Mesendoderm (in vitro differentiated cells): Measurements from ENCODE around the gene CACNA1C.
A peak's percentile ranks its signal among the peaks of the same experiment; 100 is the strongest.

Experiments
- DNase-seq: peaks from one replicate; pipeline ENCODE4 v3.0.0; 2013
- H2AK5ac ChIP-seq: 2 replicates; pipeline ENCODE4 v1.6.1; 2013; ENCODE audit warnings: low read length, inconsistent platforms
- H2BK120ac ChIP-seq: 2 replicates; pipeline ENCODE4 v1.6.1; 2013; ENCODE audit warnings: low read depth, mild to moderate bottlenecking, low read length, moderate library complexity, mixed read lengths
- H2BK15ac ChIP-seq: replicated peaks from 2 replicates; pipeline ENCODE4 v1.6.1; 2013; ENCODE audit warnings: low read depth, mild to moderate bottlenecking, moderate library complexity
- H2BK5ac ChIP-seq: 2 replicates; pipeline ENCODE4 v1.6.1; 2013; ENCODE audit warnings: low read length, inconsistent platforms
- H3K18ac ChIP-seq: 2 replicates; pipeline ENCODE4 v1.6.1; 2013; ENCODE audit warnings: mild to moderate bottlenecking, low read length, mixed read lengths
- H3K23ac ChIP-seq: one replicate; pipeline ENCODE4 v1.6.1; 2013; ENCODE audit warnings: low read length
- H3K27ac ChIP-seq: 2 replicates; pipeline ENCODE4 v1.5.1; 2013; ENCODE audit warnings: low read depth, mild to moderate bottlenecking, inconsistent platforms, low read length, moderate library complexity
- H3K27me3 ChIP-seq: 2 replicates; pipeline ENCODE4 v1.6.1; 2013; ENCODE audit warnings: low read length, control low read depth, mild to moderate bottlenecking, inconsistent platforms; ENCODE audit not compliant: insufficient read depth, poor library complexity
- H3K36me3 ChIP-seq: 2 replicates; pipeline ENCODE4 v1.6.1; 2013; ENCODE audit warnings: low read length, inconsistent platforms; ENCODE audit not compliant: control insufficient read depth, insufficient read depth
- H3K4ac ChIP-seq: one replicate; pipeline ENCODE4 v1.6.1; 2013; ENCODE audit warnings: low read depth, mild to moderate bottlenecking, low read length, moderate library complexity
- H3K4me1 ChIP-seq: 2 replicates; pipeline ENCODE4 v1.6.1; 2013; ENCODE audit warnings: low read depth, low read length, inconsistent platforms; ENCODE audit not compliant: control insufficient read depth
- H3K4me2 ChIP-seq: 2 replicates; pipeline ENCODE4 v1.6.1; 2013; ENCODE audit warnings: low read length
- H3K4me3 ChIP-seq: 2 replicates; pipeline ENCODE4 v1.5.1; 2013; ENCODE audit warnings: mild to moderate bottlenecking, low read length
- H3K56ac ChIP-seq: one replicate; pipeline ENCODE4 v1.6.1; 2013; ENCODE audit warnings: low read length
- H3K79me1 ChIP-seq: 2 replicates; pipeline ENCODE4 v1.6.1; 2013; ENCODE audit warnings: low read length, inconsistent platforms
- H3K79me2 ChIP-seq: 2 replicates; pipeline ENCODE4 v1.6.1; 2013; ENCODE audit warnings: mild to moderate bottlenecking, low read length; ENCODE audit not compliant: control insufficient read depth, insufficient read depth
- H3K9ac ChIP-seq: 2 replicates; pipeline ENCODE4 v1.6.1; 2013; ENCODE audit warnings: low read length, inconsistent platforms
- H4K5ac ChIP-seq: one replicate; pipeline ENCODE4 v1.6.1; 2013; ENCODE audit warnings: low read length
- H4K8ac ChIP-seq: one replicate; pipeline ENCODE4 v1.6.1; 2013; ENCODE audit warnings: low read depth, mild to moderate bottlenecking, control low read depth, low read length, moderate library complexity
- WGBS: extraction: QIAGEN DNeasy Blood & Tissue Kit; methylation state at CpG from one replicate; pipeline ENCODE4 v1.1.7; 2013; ENCODE audit warnings: low lambda C conversion rate, missing lambda C conversion rate; ENCODE audit not compliant: insufficient coverage; ENCODE audit errors: extremely low coverage; 5-methylcytosine and 5-hydroxymethylcytosine counted together

The CACNA1C gene

GRCh38 chr12:2526371-2526770, 473.6 kb downstream of the CACNA1C start:
- no peak overlapping the region for H2BK15ac ChIP-seq
- H3K4me1 ChIP-seq = peaks cover 4% of the 10 kb centered on the region
- H2AK5ac ChIP-seq = no peak overlapping the region
- H3K4me3 ChIP-seq = no peak overlapping the region
- no peaks in the 10 kb centered on the region for H3K27me3 ChIP-seq
- no peak overlapping the region for H3K23ac ChIP-seq
- H3K36me3 ChIP-seq = no peaks in the 10 kb centered on the region
- WGBS = no CpG with 5 or more reads among the region's 6 CpGs
- H3K4me2 ChIP-seq = no peak overlapping the region
- DNase-seq = no peak
- H3K9ac ChIP-seq = no peak overlapping the region
- no peak overlapping the region for H3K27ac ChIP-seq
- H3K18ac ChIP-seq = no peak overlapping the region
- H2BK5ac ChIP-seq = no peak overlapping the region
- H3K79me2 ChIP-seq = no peaks in the 10 kb centered on the region
- no peak overlapping the region for H4K8ac ChIP-seq
- H2BK120ac ChIP-seq = no peak overlapping the region
- no peak overlapping the region for H4K5ac ChIP-seq
- no peak overlapping the region for H3K4ac ChIP-seq
- no peaks in the 10 kb centered on the region for H3K79me1 ChIP-seq
- no peak overlapping the region for H3K56ac ChIP-seq

DNA sequence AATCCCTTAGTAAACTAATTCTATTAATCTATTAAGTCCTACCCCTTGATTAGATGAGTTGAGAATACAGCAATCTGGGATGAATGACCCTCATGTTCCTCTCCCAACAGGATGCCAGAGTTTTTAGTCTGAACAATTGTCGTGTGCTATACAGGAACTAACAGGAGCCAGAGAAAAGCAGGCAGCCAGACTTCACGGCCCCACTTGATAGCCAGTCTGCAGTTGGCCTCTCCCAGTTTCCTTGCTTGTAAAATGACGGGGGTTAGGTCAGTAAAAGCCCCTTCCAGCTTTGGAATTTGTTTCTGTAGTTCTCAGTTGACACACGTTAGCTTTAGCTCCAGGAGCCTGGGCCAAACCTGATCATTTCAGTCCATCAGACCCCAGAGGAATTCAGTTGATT, 475.2 kb downstream of the CACNA1C start:
- Histone ChIP-seq H3K36me3 (no peaks in the 10 kb centered on the region), H3K27me3 (no peaks in the 10 kb centered on the region), H3K23ac (no peak overlapping the region), H2BK15ac (no peak overlapping the region), H3K4me1 (peaks cover 4% of the 10 kb centered on the region), H3K79me1 (no peaks in the 10 kb centered on the region), H2BK5ac (no peak overlapping the region), H2BK120ac (no peak overlapping the region), H3K4me3 (no peak overlapping the region), H4K5ac (no peak overlapping the region), H4K8ac (no peak overlapping the region), H3K18ac (no peak overlapping the region), H3K9ac (no peak overlapping the region), H3K79me2 (no peaks in the 10 kb centered on the region), H3K56ac (no peak overlapping the region), H3K4ac (no peak overlapping the region), H3K4me2 (no peak overlapping the region), H2AK5ac (no peak overlapping the region), H3K27ac (no peak overlapping the region)
- DNase-seq = no peak
- WGBS = no CpG with 5 or more reads among the region's 4 CpGs

DNA sequence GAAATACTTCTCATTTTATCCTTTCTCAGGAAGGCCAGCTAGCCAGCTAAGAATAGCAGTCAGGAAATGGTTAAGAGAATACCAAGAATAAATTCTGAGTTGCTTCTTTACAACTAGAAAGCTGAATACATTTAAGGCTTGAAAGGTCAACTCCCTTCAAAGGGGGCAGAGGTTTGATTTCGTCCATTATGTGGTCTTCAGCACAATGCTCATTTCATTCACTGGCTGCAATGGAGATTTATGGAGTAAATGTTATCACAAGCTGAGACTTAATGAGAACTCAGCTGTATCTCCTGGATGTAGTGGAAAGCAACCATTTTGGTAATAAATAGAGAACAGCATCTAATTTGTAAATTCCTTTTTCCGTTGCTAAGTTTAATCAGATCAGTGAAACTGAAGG, 477.0 kb downstream of the CACNA1C start:
- Histone ChIP-seq H2BK120ac (no peak overlapping the region), H3K9ac (no peak overlapping the region), H2BK5ac (no peak overlapping the region), H3K4me3 (no peak overlapping the region), H3K4ac (no peak overlapping the region), H3K79me2 (no peaks in the 10 kb centered on the region), H3K56ac (no peak overlapping the region), H2BK15ac (no peak overlapping the region), H3K27ac (no peak overlapping the region), H4K8ac (no peak overlapping the region), H3K79me1 (no peaks in the 10 kb centered on the region), H3K4me1 (peaks cover 4% of the 10 kb centered on the region), H3K27me3 (no peaks in the 10 kb centered on the region), H3K36me3 (no peaks in the 10 kb centered on the region), H3K18ac (no peak overlapping the region), H3K4me2 (no peak overlapping the region), H2AK5ac (no peak overlapping the region), H3K23ac (no peak overlapping the region), H4K5ac (no peak overlapping the region)
- WGBS = no CpG with 5 or more reads among the region's 2 CpGs
- no peak for DNase-seq

- Histone ChIP-seq H2AK5ac (no peak overlapping the region), H3K27me3 (no peaks in the 10 kb centered on the region), H3K18ac (no peak overlapping the region), H2BK15ac (no peak overlapping the region), H3K56ac (no peak overlapping the region), H3K4me3 (no peak overlapping the region), H3K23ac (no peak overlapping the region), H4K5ac (no peak overlapping the region), H3K36me3 (no peaks in the 10 kb centered on the region), H3K79me2 (no peaks in the 10 kb centered on the region), H4K8ac (no peak overlapping the region), H3K4me2 (no peak overlapping the region), H3K4ac (no peak overlapping the region), H3K9ac (no peak overlapping the region), H3K4me1 (peaks cover 4% of the 10 kb centered on the region), H2BK5ac (no peak overlapping the region), H3K27ac (no peak overlapping the region), H3K79me1 (no peaks in the 10 kb centered on the region), H2BK120ac (no peak overlapping the region)
- no CpG with 5 or more reads among the region's 4 CpGs for WGBS
- peak; percentile 75 for DNase-seq
These were observed 478.6 kb downstream of the CACNA1C start for GRCh38 chr12:2531371-2531770.

GRCh38 chr12:2533036-2533435, 480.2 kb downstream of the CACNA1C start:
- Histone ChIP-seq H3K4me2 (no peak overlapping the region), H3K9ac (no peak overlapping the region), H3K79me2 (no peaks in the 10 kb centered on the region), H3K4me3 (no peak overlapping the region), H3K36me3 (no peaks in the 10 kb centered on the region), H3K4ac (no peak overlapping the region), H4K5ac (no peak overlapping the region), H2BK5ac (no peak overlapping the region), H2BK15ac (no peak overlapping the region), H2BK120ac (no peak overlapping the region), H3K79me1 (no peaks in the 10 kb centered on the region), H3K18ac (no peak overlapping the region), H3K4me1 (peaks cover 4% of the 10 kb centered on the region), H2AK5ac (no peak overlapping the region), H3K27ac (no peak overlapping the region), H4K8ac (no peak overlapping the region), H3K23ac (no peak overlapping the region), H3K56ac (no peak overlapping the region), H3K27me3 (no peaks in the 10 kb centered on the region)
- no peak for DNase-seq
- WGBS = no CpG with 5 or more reads among the region's 5 CpGs

DNA sequence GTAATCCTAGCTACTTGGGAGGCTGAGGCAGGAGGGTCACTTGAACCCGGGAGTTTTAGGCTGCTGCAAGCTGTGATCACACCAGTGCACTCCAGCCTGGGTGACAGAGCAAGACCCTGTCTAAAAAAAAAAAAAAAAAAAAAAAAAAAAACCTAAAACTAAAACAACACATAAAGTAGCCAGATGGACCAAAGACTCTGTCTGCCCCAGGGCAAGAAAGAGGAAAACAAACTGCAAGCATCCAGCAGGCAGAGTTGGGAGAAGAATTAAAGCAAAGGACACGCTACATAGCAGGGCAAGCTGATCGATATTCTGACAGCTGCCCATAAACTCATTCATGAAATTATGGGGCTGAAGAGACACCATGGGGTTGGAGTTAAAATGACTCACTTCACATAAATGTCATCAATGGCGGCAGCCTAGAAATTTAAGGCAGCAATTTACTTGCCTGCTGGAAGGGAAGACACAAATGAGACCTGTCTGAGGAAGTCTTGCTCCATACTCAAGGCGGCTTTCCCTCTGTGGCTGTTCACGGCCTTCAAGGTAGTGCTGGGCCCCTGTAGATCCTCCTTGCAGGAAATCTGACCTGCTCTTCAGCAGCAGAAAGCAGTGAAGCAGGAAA, 482.9 kb downstream of the CACNA1C start:
- H3K56ac ChIP-seq = no peak overlapping the region
- H3K23ac ChIP-seq = no peak overlapping the region
- no peak overlapping the region for H4K5ac ChIP-seq
- no peak overlapping the region for H4K8ac ChIP-seq
- H3K36me3 ChIP-seq = no peaks in the 10 kb centered on the region
- no peaks in the 10 kb centered on the region for H3K79me1 ChIP-seq
- H3K4ac ChIP-seq = no peak overlapping the region
- no peak overlapping the region for H3K18ac ChIP-seq
- no peak overlapping the region for H2BK5ac ChIP-seq
- H3K4me3 ChIP-seq = no peak overlapping the region
- no peak for DNase-seq
- H2BK15ac ChIP-seq = no peak overlapping the region
- no peak overlapping the region for H3K9ac ChIP-seq
- H3K4me2 ChIP-seq = no peak overlapping the region
- H3K4me1 ChIP-seq = peaks cover 4% of the 10 kb centered on the region
- H3K79me2 ChIP-seq = no peaks in the 10 kb centered on the region
- no peaks in the 10 kb centered on the region for H3K27me3 ChIP-seq
- WGBS = no CpG with 5 or more reads among the region's 6 CpGs
- no peak overlapping the region for H3K27ac ChIP-seq
- no peak overlapping the region for H2AK5ac ChIP-seq
- no peak overlapping the region for H2BK120ac ChIP-seq
